ENCODE results near the gene MMP24OS.
"Not testable (repeated sequence)": the region's sequence is repeated elsewhere in the genome, so short reads cannot be mapped to it uniquely, and the experiment has no call there.

The MMP24OS gene

GRCh38 chr20:35318502-35319157, 40.7 kb upstream of the MMP24OS start:
- H3K4me3 ChIP-seq (ENCODE audit: insufficient read depth, low read depth, low read length, poor library complexity, severe bottlenecking), result no peak overlapping the region
- H3K27ac ChIP-seq (ENCODE audit: insufficient read depth, low read length, poor library complexity, severe bottlenecking), result no peak overlapping the region
- no peaks in the 10 kb centered on the region for H3K9me3 ChIP-seq (ENCODE audit: control insufficient read depth, low read length)
- no peaks in the 10 kb centered on the region for H3K27me3 ChIP-seq (replicated peaks; ENCODE audit: control insufficient read depth, insufficient read depth, low read length, poor library complexity, severe bottlenecking)
- H3K36me3 ChIP-seq (ENCODE audit: control insufficient read depth, insufficient read depth, low read length), result no peaks in the 10 kb centered on the region
- H3K4me1 ChIP-seq (ENCODE audit: control insufficient read depth, insufficient read depth, low read length, poor library complexity, severe bottlenecking), result no peaks in the 10 kb centered on the region
- DNase-seq, result no peak

GRCh38 chr20:35317416-35318210, 39.7 kb upstream of the MMP24OS start:
- H3K27ac ChIP-seq (ENCODE audit: insufficient read depth, low read length, poor library complexity, severe bottlenecking), result no peak overlapping the region
- H3K9me3 ChIP-seq (ENCODE audit: control insufficient read depth, low read length), result no peaks in the 10 kb centered on the region
- H3K27me3 ChIP-seq (replicated peaks; ENCODE audit: control insufficient read depth, insufficient read depth, low read length, poor library complexity, severe bottlenecking), result no peaks in the 10 kb centered on the region
- H3K4me3 ChIP-seq (ENCODE audit: insufficient read depth, low read depth, low read length, poor library complexity, severe bottlenecking), result no peak overlapping the region
- DNase-seq, result no peak
- H3K36me3 ChIP-seq (ENCODE audit: control insufficient read depth, insufficient read depth, low read length), result no peaks in the 10 kb centered on the region
- no peaks in the 10 kb centered on the region for H3K4me1 ChIP-seq (ENCODE audit: control insufficient read depth, insufficient read depth, low read length, poor library complexity, severe bottlenecking)

GRCh38 chr20:35316086-35316485, 38.2 kb upstream of the MMP24OS start:
- no peak for DNase-seq
- no peak overlapping the region for H3K4me3 ChIP-seq (ENCODE audit: insufficient read depth, low read depth, low read length, poor library complexity, severe bottlenecking)
- no peaks in the 10 kb centered on the region for H3K27me3 ChIP-seq (replicated peaks; ENCODE audit: control insufficient read depth, insufficient read depth, low read length, poor library complexity, severe bottlenecking)
- no peak overlapping the region for H3K27ac ChIP-seq (ENCODE audit: insufficient read depth, low read length, poor library complexity, severe bottlenecking)
- H3K9me3 ChIP-seq (ENCODE audit: control insufficient read depth, low read length), result no peaks in the 10 kb centered on the region
- H3K36me3 ChIP-seq (ENCODE audit: control insufficient read depth, insufficient read depth, low read length), result no peaks in the 10 kb centered on the region
- H3K4me1 ChIP-seq (ENCODE audit: control insufficient read depth, insufficient read depth, low read length, poor library complexity, severe bottlenecking), result no peaks in the 10 kb centered on the region

GRCh38 chr20:35315632-35316020, 37.7 kb upstream of the MMP24OS start:
- H3K36me3 ChIP-seq (ENCODE audit: control insufficient read depth, insufficient read depth, low read length); H3K27ac ChIP-seq (ENCODE audit: insufficient read depth, low read length, poor library complexity, severe bottlenecking); DNase-seq; H3K4me1 ChIP-seq (ENCODE audit: control insufficient read depth, insufficient read depth, low read length, poor library complexity, severe bottlenecking); H3K9me3 ChIP-seq (ENCODE audit: control insufficient read depth, low read length); H3K4me3 ChIP-seq (ENCODE audit: insufficient read depth, low read depth, low read length, poor library complexity, severe bottlenecking); H3K27me3 ChIP-seq (replicated peaks; ENCODE audit: control insufficient read depth, insufficient read depth, low read length, poor library complexity, severe bottlenecking): not testable (repeated sequence)

GRCh38 chr20:35314816-35315631, 37.1 kb upstream of the MMP24OS start:
- H3K9me3 ChIP-seq (ENCODE audit: control insufficient read depth, low read length), result no peaks in the 10 kb centered on the region
- no peak overlapping the region for H3K27ac ChIP-seq (ENCODE audit: insufficient read depth, low read length, poor library complexity, severe bottlenecking)
- no peaks in the 10 kb centered on the region for H3K36me3 ChIP-seq (ENCODE audit: control insufficient read depth, insufficient read depth, low read length)
- H3K4me1 ChIP-seq (ENCODE audit: control insufficient read depth, insufficient read depth, low read length, poor library complexity, severe bottlenecking), result no peaks in the 10 kb centered on the region
- no peaks in the 10 kb centered on the region for H3K27me3 ChIP-seq (replicated peaks; ENCODE audit: control insufficient read depth, insufficient read depth, low read length, poor library complexity, severe bottlenecking)
- DNase-seq, result no peak
- no peak overlapping the region for H3K4me3 ChIP-seq (ENCODE audit: insufficient read depth, low read depth, low read length, poor library complexity, severe bottlenecking)

- Histone ChIP-seq H3K4me1 (ENCODE audit: control insufficient read depth, insufficient read depth, low read length, poor library complexity, severe bottlenecking) (no peaks in the 10 kb centered on the region), H3K27me3 (replicated peaks; ENCODE audit: control insufficient read depth, insufficient read depth, low read length, poor library complexity, severe bottlenecking) (no peaks in the 10 kb centered on the region), H3K27ac (ENCODE audit: insufficient read depth, low read length, poor library complexity, severe bottlenecking) (no peak overlapping the region), H3K9me3 (ENCODE audit: control insufficient read depth, low read length) (no peaks in the 10 kb centered on the region), H3K36me3 (ENCODE audit: control insufficient read depth, insufficient read depth, low read length) (no peaks in the 10 kb centered on the region), H3K4me3 (ENCODE audit: insufficient read depth, low read depth, low read length, poor library complexity, severe bottlenecking) (no peak overlapping the region)
- DNase-seq, result no peak
Observed at GRCh38 chr20:35312318-35312717, 34.4 kb upstream of the MMP24OS start.

- Histone ChIP-seq H3K27me3 (replicated peaks; ENCODE audit: control insufficient read depth, insufficient read depth, low read length, poor library complexity, severe bottlenecking) (no peaks in the 10 kb centered on the region), H3K4me1 (ENCODE audit: control insufficient read depth, insufficient read depth, low read length, poor library complexity, severe bottlenecking) (no peaks in the 10 kb centered on the region), H3K9me3 (ENCODE audit: control insufficient read depth, low read length) (no peaks in the 10 kb centered on the region), H3K27ac (ENCODE audit: insufficient read depth, low read length, poor library complexity, severe bottlenecking) (no peak overlapping the region), H3K4me3 (ENCODE audit: insufficient read depth, low read depth, low read length, poor library complexity, severe bottlenecking) (no peak overlapping the region), H3K36me3 (ENCODE audit: control insufficient read depth, insufficient read depth, low read length) (no peaks in the 10 kb centered on the region)
- no peak for DNase-seq
Observed at GRCh38 chr20:35311822-35312221, 33.9 kb upstream of the MMP24OS start.

GRCh38 chr20:35311409-35311808, 33.5 kb upstream of the MMP24OS start:
- no peaks in the 10 kb centered on the region for H3K9me3 ChIP-seq (ENCODE audit: control insufficient read depth, low read length)
- H3K4me3 ChIP-seq (ENCODE audit: insufficient read depth, low read depth, low read length, poor library complexity, severe bottlenecking), result no peak overlapping the region
- no peaks in the 10 kb centered on the region for H3K36me3 ChIP-seq (ENCODE audit: control insufficient read depth, insufficient read depth, low read length)
- H3K27ac ChIP-seq (ENCODE audit: insufficient read depth, low read length, poor library complexity, severe bottlenecking), result no peak overlapping the region
- no peaks in the 10 kb centered on the region for H3K27me3 ChIP-seq (replicated peaks; ENCODE audit: control insufficient read depth, insufficient read depth, low read length, poor library complexity, severe bottlenecking)
- no peak for DNase-seq
- no peaks in the 10 kb centered on the region for H3K4me1 ChIP-seq (ENCODE audit: control insufficient read depth, insufficient read depth, low read length, poor library complexity, severe bottlenecking)

GRCh38 chr20:35307666-35308653, 30.0 kb upstream of the MMP24OS start:
- Histone ChIP-seq H3K4me1 (ENCODE audit: control insufficient read depth, insufficient read depth, low read length, poor library complexity, severe bottlenecking) (no peaks in the 10 kb centered on the region), H3K9me3 (ENCODE audit: control insufficient read depth, low read length) (no peaks in the 10 kb centered on the region), H3K36me3 (ENCODE audit: control insufficient read depth, insufficient read depth, low read length) (no peaks in the 10 kb centered on the region), H3K27ac (ENCODE audit: insufficient read depth, low read length, poor library complexity, severe bottlenecking) (no peak overlapping the region), H3K4me3 (ENCODE audit: insufficient read depth, low read depth, low read length, poor library complexity, severe bottlenecking) (no peak overlapping the region), H3K27me3 (replicated peaks; ENCODE audit: control insufficient read depth, insufficient read depth, low read length, poor library complexity, severe bottlenecking) (no peaks in the 10 kb centered on the region)
- DNase-seq, result no peak
